SK-N-MC (cell line): Measurements from ENCODE around the gene POP7.

ENCODE experiments used
- EZH2 ChIP-seq: fragments of 200-600 bp; sonication (generic); IDR thresholded peaks from one replicate; pipeline ENCODE4 v1.6.1; 2017; ENCODE audit warnings: antibody characterized with exemption
- POLR2AphosphoS5 ChIP-seq: IDR thresholded peaks from 2 replicates; pipeline ENCODE4 v1.6.1; 2012; ENCODE audit warnings: mild to moderate bottlenecking, low read depth, low read length, borderline replicate concordance

DNA sequence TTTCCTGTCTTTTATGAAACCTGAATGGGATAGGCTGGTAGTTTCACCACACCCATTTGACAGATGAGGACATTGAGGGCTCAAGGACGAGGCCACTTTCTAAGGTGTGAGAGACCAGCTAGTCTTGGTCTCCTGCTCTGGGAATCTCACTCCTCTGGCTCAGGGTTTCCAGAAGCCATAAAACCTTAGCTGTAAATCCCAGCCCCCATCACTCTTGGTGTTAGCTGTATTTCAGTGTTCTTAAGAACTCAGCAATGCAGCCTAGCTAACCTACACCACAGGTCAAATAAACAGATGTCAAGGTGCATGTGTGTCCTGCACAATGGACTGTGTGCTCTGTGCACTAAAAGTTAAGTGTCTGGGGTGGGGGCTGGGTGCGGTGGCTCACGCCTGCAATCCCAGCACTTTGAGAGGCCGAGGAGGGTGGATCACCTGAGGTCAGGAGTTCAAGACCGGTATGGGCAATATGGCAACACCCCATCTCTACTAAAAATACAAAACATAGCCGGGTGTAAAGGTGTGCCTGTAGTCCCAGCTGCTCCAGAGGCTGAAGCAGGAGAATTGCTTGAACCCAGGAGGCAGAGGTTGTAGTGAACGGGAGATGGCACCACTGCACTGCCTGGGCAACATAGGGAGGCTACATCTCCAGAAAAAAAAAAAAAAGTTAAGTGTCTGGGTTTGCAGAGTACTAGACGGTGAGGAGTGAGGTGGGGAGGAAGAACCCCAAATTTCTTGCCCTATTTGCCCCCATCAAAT lies 13.8 kb downstream of the POP7 start:
- TF ChIP-seq EZH2 (no peak), POLR2AphosphoS5 (no peak)
